ENCODE data around the gene WIF1.

GRCh38 chr12:65155784-65156183 is 34.7 kb upstream of the WIF1 start:
- TF ChIP-seq POLR2A (IDR thresholded peaks at IDR 0.05) (no peak), CTCF (IDR thresholded peaks at IDR 0.05) (no peak)
